Heart left ventricle (tissue), 16 donors: ENCODE measurements around the gene GLB1L2. TPM values are rescaled to one million over a fixed set of nuclear protein-coding genes. Genes with fewer than 3 reads are reported as not detected.

Source experiments
- ATAC-seq, 4 donors: fragments of 200-7000 bp; cut with Tn5 transposase; one replicate each; pipeline ENCODE4 v1.9.1; 2020 to 2022; ENCODE audit warnings: moderate library complexity in 4 of 4, mild to moderate bottlenecking in 3 of 4, moderate number of reproducible peaks in 1 of 4
- DNase-seq, 5 donors: peaks; one replicate each; pipeline ENCODE4 v3.0.0-alpha.2; 2020
- H3K27ac ChIP-seq, 12 donors: fragments of 200-600 bp; sonication (generic) in 4 of 12; one replicate each; pipeline versions ENCODE4 v1.5.0 to v1.8.0; 2016 to 2022; ENCODE audit warnings: mild to moderate bottlenecking in 2 of 12
- H3K27me3 ChIP-seq, 9 donors: fragments of 200-600 bp; sonication (generic) in 2 of 9; one replicate each; pipeline versions ENCODE4 v1.5.1 to v1.8.0; 2016 to 2022; ENCODE audit warnings: mild to moderate bottlenecking in 3 of 9
- H3K36me3 ChIP-seq, 9 donors: fragments of 200-600 bp; sonication (generic) in 2 of 9; one replicate each; pipeline versions ENCODE4 v1.5.0 to v1.8.0; 2018 to 2022; ENCODE audit warnings: mild to moderate bottlenecking in 2 of 9
- H3K4me1 ChIP-seq, 12 donors: fragments of 200-600 bp; sonication (generic) in 4 of 12; one replicate each; pipeline versions ENCODE4 v1.5.0 to v1.8.0; 2016 to 2022; ENCODE audit warnings: mild to moderate bottlenecking in 3 of 12
- H3K4me3 ChIP-seq, 12 donors: fragments of 200-600 bp; sonication (generic) in 4 of 12; one replicate each; pipeline versions ENCODE4 v1.5.0 to v1.8.0; 2017 to 2022; ENCODE audit warnings: mild to moderate bottlenecking in 9 of 12, moderate library complexity in 4 of 12
- H3K9me3 ChIP-seq, 12 donors: fragments of 200-600 bp; sonication (generic) in 4 of 12; one replicate each; pipeline versions ENCODE4 v1.5.0 to v1.8.0; 2016 to 2022; ENCODE audit warnings: mild to moderate bottlenecking in 1 of 12
- POLR2A ChIP-seq, 2 donors: fragments of 450-650 bp; IDR thresholded peaks; one replicate each; pipeline ENCODE4 v1.6.1; 2017; ENCODE audit warnings: antibody characterized with exemption in 2 of 2, mild to moderate bottlenecking in 2 of 2, moderate library complexity in 2 of 2
- whole genome bisulfite sequencing, 4 donors: extraction: QIAGEN DNeasy Blood & Tissue Kit in 2 of 4; methylation state at CpG; one replicate each; pipeline versions ENCODE4 v1.1.5 to v1.1.7; 2013 to 2018; 5-methylcytosine and 5-hydroxymethylcytosine counted together
- intact Hi-C, 10 donors: fragments of 100-400 bp; cut with DNase I; formaldehyde crosslinking; loops; one replicate each; pipeline versions ENCODE4 v1.11.1 to v1.14.2; 2022
- polyA plus RNA-seq, 2 donors: library from polyadenylated mRNA; stranded (reverse); fragments of 200-250 nt; gene quantifications; one replicate each; pipeline ENCODE4 v1.2.3, GENCODE V29; 2013
- total RNA-seq, 9 donors: library from RNA; depleted of rRNA in 2 of 9; stranded (reverse); fragments of >200 nt in 2 of 9; fragmentation: NEBNext Ultra II Directional in 3 of 9; extraction: Animal tissue kit (Norgen Biotek cat#: 25700) in 3 of 9; gene quantifications; one replicate each; pipeline versions ENCODE4 v1.1.0 to v1.2.4, GENCODE V29; 2016 to 2023
- TF ChIP-seq, protein P1 (sequence below), 12 donors: fragments of 200-600 bp; sonication (generic) in 4 of 12; IDR thresholded peaks; one replicate each; pipeline versions ENCODE4 v1.5.0 to v1.8.0; 2018 to 2022; ENCODE audit warnings: antibody characterized with exemption in 12 of 12, mild to moderate bottlenecking in 5 of 12
- donor health status: ischemic (EF 13 %, LVEDD 7.1; RV severe dilation, severe dysfunction).
- donor health status: healthy with polysubstance abuse.
- donor health status: DM: no; HTN: yes; CAD: no.
- donor health status: DM: no; HTN: no; CAD: no.
- donor health status: ischemic (EF 25% LVEDD 6.9; RV normal size, moderate dysfunction).
- donor health status: ischemic (EF 25% LVEDD 5.7; RV mildly dilated, moderate dysfunction).
- donor health status: healthy.
- donor health status: DM: yes; HTN: yes; CAD: no.
- donor health status: ischemic (EF 35%, LVEDD 5.7; RV mildly dilated, moderate dysfunction).
- donor health status: nonischemic (EF 11% LVEDD 7.7; RV severe dilation, severe dysfunction).
- donor health status: DM: yes; HTN: yes; CAD: no.
- donor health status: PGD.
- donor health status: ischemic (EF 29% LVEDD 5.4; RV normal size, mild dysfunction).
- donor health status: nonischemic (EF 23%, LVEDD 6.1; RV moderate dilation, normal function).

The GLB1L2 gene
- total and polyA plus RNA-seq, 11 donors: 0.15 to 1.3 (median 0.37) TPM; not detected in 2

DNA sequence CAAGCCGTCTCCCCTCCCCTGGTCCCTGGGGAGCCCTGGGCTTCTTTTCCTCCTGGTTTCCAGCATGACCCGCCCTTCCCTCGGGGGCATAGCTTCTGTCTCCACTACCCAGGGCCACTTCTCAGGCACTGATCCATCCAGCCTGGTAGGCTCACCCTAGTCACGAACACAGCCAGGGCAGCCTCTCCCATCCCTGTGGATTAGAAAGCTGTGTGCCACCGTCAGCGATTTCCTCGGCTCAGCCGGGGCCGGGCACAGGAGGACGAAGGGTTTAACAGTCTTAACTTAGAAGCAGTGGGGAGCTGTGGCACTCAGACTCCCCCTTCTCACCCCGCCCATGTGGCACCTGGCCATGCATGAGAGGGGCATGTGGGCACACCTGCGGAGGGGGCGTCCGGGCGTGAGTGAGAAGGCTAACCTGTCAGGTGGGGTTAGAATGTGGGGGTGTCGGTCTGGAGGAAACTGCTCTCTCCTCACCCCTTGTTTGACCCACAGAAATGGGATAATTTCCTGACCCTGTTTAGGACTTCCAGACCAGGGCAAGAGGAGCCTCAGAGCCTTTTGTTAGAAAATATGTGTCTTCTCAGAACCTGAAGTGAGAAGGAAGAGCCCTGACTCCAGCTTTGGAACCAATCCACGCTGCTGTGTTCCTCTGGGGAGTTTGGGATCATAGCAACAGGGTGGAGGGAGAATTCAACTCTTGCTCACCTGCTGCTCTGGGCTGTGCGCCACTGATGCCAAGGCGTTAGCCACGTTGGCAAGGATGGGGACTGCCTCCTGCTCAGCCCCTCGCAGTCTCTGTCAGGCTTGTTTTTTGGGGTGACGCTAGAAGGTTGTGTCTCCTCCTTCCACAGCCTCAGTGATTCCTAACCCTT is 14.6 kb downstream of the GLB1L2 start:
- intact Hi-C loops: no loop called here
- DNase-seq: no peak
- Histone ChIP-seq H3K27ac (no peak overlapping the region), H3K27me3 (peaks cover 0 to 24% (median 0%) of the 10 kb centered on the region in 9 donors), H3K36me3 (no peaks in the 10 kb centered on the region), H3K4me1 (no peaks in the 10 kb centered on the region), H3K4me3 (no peak overlapping the region), H3K9me3 (no peaks in the 10 kb centered on the region)
- no peak for ATAC-seq
- 77 to 81% (median 80%) methylated on average over 21 to 22 of the region's 22 CpGs for WGBS, 4 donors
- TF ChIP-seq POLR2A (IDR thresholded peaks at IDR 0.05): no peak
- TF ChIP-seq, protein P1, sequence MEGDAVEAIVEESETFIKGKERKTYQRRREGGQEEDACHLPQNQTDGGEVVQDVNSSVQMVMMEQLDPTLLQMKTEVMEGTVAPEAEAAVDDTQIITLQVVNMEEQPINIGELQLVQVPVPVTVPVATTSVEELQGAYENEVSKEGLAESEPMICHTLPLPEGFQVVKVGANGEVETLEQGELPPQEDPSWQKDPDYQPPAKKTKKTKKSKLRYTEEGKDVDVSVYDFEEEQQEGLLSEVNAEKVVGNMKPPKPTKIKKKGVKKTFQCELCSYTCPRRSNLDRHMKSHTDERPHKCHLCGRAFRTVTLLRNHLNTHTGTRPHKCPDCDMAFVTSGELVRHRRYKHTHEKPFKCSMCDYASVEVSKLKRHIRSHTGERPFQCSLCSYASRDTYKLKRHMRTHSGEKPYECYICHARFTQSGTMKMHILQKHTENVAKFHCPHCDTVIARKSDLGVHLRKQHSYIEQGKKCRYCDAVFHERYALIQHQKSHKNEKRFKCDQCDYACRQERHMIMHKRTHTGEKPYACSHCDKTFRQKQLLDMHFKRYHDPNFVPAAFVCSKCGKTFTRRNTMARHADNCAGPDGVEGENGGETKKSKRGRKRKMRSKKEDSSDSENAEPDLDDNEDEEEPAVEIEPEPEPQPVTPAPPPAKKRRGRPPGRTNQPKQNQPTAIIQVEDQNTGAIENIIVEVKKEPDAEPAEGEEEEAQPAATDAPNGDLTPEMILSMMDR (IDR thresholded peaks at IDR 0.05): no peak

DNA sequence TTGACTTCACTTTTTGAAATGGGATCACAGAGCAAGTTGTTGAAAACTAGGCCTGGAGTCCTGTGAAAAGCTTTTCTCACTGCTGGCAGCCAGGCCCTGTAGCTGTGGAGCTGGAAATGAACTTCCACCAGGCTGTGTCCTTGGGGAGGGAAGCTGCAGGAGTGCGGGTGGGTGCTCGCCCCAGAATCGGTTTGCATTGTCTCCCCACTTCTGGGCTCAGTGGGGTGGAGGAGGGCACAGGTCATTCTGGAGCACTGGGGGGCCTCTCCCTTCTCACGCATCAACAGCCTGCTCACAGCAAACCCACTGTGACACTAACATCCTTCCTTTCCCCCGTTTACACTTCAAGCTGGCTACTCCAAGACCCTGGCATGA is 15.2 kb downstream of the GLB1L2 start:
- H3K4me3 ChIP-seq: no peak overlapping the region
- no peaks in the 10 kb centered on the region for H3K9me3 ChIP-seq
- no peaks in the 10 kb centered on the region for H3K36me3 ChIP-seq
- intact Hi-C loops: no loop called here
- ATAC-seq: no peak
- no peaks in the 10 kb centered on the region for H3K4me1 ChIP-seq
- WGBS, 4 donors: 60 to 75% (median 71%) methylated on average over 5 of the region's 5 CpGs
- H3K27me3 ChIP-seq: peaks cover 0 to 19% (median 0%) of the 10 kb centered on the region in 9 donors
- no peak overlapping the region for H3K27ac ChIP-seq
- TF ChIP-seq, protein P1 (IDR thresholded peaks at IDR 0.05): no peak
- TF ChIP-seq POLR2A (IDR thresholded peaks at IDR 0.05): no peak
- DNase-seq: no peak

DNA sequence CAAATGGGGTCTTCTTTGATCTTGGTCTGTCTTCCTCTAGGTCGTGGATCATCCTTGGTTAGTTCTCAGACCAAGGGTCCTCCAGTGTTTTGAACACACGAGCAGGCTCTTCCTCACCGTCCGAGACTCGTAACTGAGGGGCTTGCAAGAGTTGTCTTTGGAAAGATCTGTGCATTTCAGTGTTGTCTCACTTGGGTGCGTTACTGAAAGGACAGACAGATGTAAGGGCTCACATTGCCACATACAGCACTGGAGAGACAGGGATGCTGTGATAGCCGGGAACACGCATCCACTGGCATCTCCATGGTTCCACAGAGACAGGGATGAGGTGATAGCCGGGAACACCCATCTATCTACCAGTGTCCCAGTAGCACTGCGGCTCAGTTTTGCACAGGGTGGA is 15.7 kb downstream of the GLB1L2 start:
- no peaks in the 10 kb centered on the region for H3K9me3 ChIP-seq
- intact Hi-C loops: no loop called here
- TF ChIP-seq, protein P1 (IDR thresholded peaks at IDR 0.05): no peak
- no peak for TF ChIP-seq POLR2A (IDR thresholded peaks at IDR 0.05)
- H3K4me3 ChIP-seq: no peak overlapping the region
- H3K36me3 ChIP-seq: no peaks in the 10 kb centered on the region
- peaks cover 0 to 14% (median 0%) of the 10 kb centered on the region in 9 donors for H3K27me3 ChIP-seq
- DNase-seq (no peak), ATAC-seq (no peak)
- no peak overlapping the region for H3K27ac ChIP-seq
- H3K4me1 ChIP-seq: no peaks in the 10 kb centered on the region
- 74 to 82% (median 79%) methylated on average over 10 of the region's 10 CpGs for WGBS, 4 donors

DNA sequence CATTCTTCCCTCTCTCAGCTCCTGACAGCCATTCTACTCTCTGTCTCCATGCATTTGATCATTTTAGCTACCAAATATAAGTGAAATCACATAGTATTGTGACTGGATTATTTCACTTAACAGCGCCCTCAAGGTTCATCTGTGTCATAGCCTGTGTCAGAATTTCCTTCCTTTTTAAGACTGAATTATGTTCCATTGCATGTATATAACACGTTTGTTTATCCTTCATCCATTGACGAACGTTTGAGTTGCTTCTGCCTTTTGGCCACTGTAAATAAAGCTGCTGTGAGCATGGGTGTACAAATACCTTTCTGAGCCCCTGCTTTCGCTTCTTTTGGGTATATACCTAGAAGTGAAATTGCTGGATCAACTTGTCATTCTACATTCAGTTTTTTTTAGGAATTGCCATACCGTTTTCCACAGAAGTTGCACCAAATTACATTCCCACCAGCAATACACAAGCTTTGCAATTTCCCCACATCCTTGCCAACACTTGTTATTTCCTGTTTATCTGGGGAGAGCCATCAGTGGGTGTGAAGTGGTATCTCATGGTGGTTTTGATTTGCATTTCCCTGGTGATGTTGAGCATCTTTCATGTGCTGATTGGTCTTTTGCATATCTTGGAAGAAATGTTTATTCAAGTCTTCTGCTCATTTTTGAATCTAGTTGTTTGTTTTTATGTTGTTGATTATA is 17.5 kb downstream of the GLB1L2 start:
- no peak for ATAC-seq
- no peak for DNase-seq
- intact Hi-C loops: no loop called here
- H3K36me3 ChIP-seq: no peaks in the 10 kb centered on the region
- no peak for TF ChIP-seq POLR2A (IDR thresholded peaks at IDR 0.05)
- TF ChIP-seq, protein P1 (IDR thresholded peaks at IDR 0.05): no peak
- H3K27me3 ChIP-seq: peaks cover 0 to 7% (median 0%) of the 10 kb centered on the region in 9 donors
- H3K4me1 ChIP-seq: no peaks in the 10 kb centered on the region
- H3K27ac ChIP-seq: no peak overlapping the region
- 49 to 61% (median 56%) methylated on average over 6 of the region's 6 CpGs for WGBS, 4 donors
- H3K9me3 ChIP-seq: peaks cover 0 to 8% (median 0%) of the 10 kb centered on the region in 12 donors
- no peak overlapping the region for H3K4me3 ChIP-seq
